IMR-90 (cell line): ENCODE results near the gene STARD10. TPM values are rescaled to one million over a fixed set of nuclear protein-coding genes. Genes with fewer than 3 reads are reported as not detected.
A peak's percentile ranks its signal among the peaks of the same experiment; 100 is the strongest.

Experiments used
- ATAC-seq: fragments of 200-7000 bp; cut with Tn5 transposase; 2 replicates; pipeline ENCODE4 v1.9.1; 2020; ENCODE audit warnings: low read depth, mild to moderate bottlenecking, moderate library complexity
- BruUV-seq: library from RNA; stranded (reverse); fragments of 400-500 nt; replicated peaks from 2 replicates; lab custom pipeline; 2021; lab: Mats Ljungman, UMichigan
- CTCF ChIA-PET: fragments of 300-600 bp; formaldehyde crosslinking; extraction: SDS; loops from one replicate; lab custom pipeline; 2021; ENCODE audit warnings: antibody characterized with exemption; lab: Yijun Ruan, JAX
- POLR2A ChIA-PET: fragments of 300-600 bp; sonication (Branson Sonifier 250); formaldehyde crosslinking; loops from one replicate; lab custom pipeline; 2022; ENCODE audit warnings: antibody characterized with exemption; ENCODE audit not compliant: unreplicated experiment; lab: Charles Lee
- DNase-seq: peaks from one replicate; pipeline ENCODE4 v3.0.0; 2013
- H2AFZ ChIP-seq: replicated peaks from 2 replicates; pipeline ENCODE3; 2013; ENCODE audit warnings: low read length, mild to moderate bottlenecking; ENCODE audit not compliant: poor library complexity
- H2AK5ac ChIP-seq: 2 replicates; pipeline ENCODE4 v1.6.1; 2013; ENCODE audit warnings: low read depth, low read length, inconsistent platforms
- H2AK9ac ChIP-seq: replicated peaks from 2 replicates; pipeline ENCODE3; 2013; ENCODE audit warnings: mild to moderate bottlenecking, low read depth, low read length, moderate library complexity; ENCODE audit not compliant: poor library complexity
- H2BK120ac ChIP-seq: 2 replicates; pipeline ENCODE4 v1.6.1; 2013; ENCODE audit warnings: low read depth, low read length, inconsistent platforms
- H2BK15ac ChIP-seq: 3 replicates; pipeline ENCODE4 v1.6.1; 2013; ENCODE audit warnings: low read depth, low read length, inconsistent platforms
- H2BK20ac ChIP-seq: 2 replicates; pipeline ENCODE4 v1.6.1; 2013; ENCODE audit warnings: low read depth, mild to moderate bottlenecking, inconsistent platforms, low read length, moderate library complexity
- H2BK5ac ChIP-seq: 2 replicates; pipeline ENCODE4 v1.6.1; 2013; ENCODE audit warnings: mild to moderate bottlenecking, low read depth, low read length, inconsistent platforms; ENCODE audit not compliant: poor library complexity, severe bottlenecking
- H3K14ac ChIP-seq: replicated peaks from 2 replicates; pipeline ENCODE4 v1.6.1; 2013; ENCODE audit warnings: low read depth, low read length, inconsistent platforms
- H3K18ac ChIP-seq: 2 replicates; pipeline ENCODE4 v1.6.1; 2013; ENCODE audit warnings: low read depth, low read length, control low read depth
- H3K23ac ChIP-seq: 2 replicates; pipeline ENCODE4 v1.6.1; 2013; ENCODE audit warnings: low read depth, low read length, inconsistent platforms
- H3K27ac ChIP-seq: 2 replicates; pipeline ENCODE4 v1.5.1; 2013; ENCODE audit warnings: mild to moderate bottlenecking, control low read depth, low read length; ENCODE audit not compliant: insufficient read depth
- H3K27me3 ChIP-seq: 2 replicates; pipeline ENCODE4 v1.6.1; 2013; ENCODE audit warnings: low read length; ENCODE audit not compliant: control insufficient read depth, insufficient read depth
- H3K36me3 ChIP-seq: 2 replicates; pipeline ENCODE4 v1.6.1; 2013; ENCODE audit warnings: low read length, mixed read lengths; ENCODE audit not compliant: control insufficient read depth, insufficient read depth
- H3K4ac ChIP-seq: 2 replicates; pipeline ENCODE4 v1.6.1; 2013; ENCODE audit warnings: low read depth, low read length, inconsistent platforms
- H3K4me1 ChIP-seq: 2 replicates; pipeline ENCODE4 v1.6.1; 2013; ENCODE audit warnings: low read length, mixed read lengths; ENCODE audit not compliant: control insufficient read depth, insufficient read depth
- H3K4me2 ChIP-seq: 2 replicates; pipeline ENCODE4 v1.6.1; 2013; ENCODE audit warnings: low read depth, mild to moderate bottlenecking, control low read depth, low read length, moderate library complexity
- H3K4me3 ChIP-seq: 2 replicates; pipeline ENCODE4 v1.5.1; 2013; ENCODE audit warnings: low read depth, mild to moderate bottlenecking, control low read depth, low read length, moderate library complexity; ENCODE audit not compliant: insufficient read depth
- H3K56ac ChIP-seq: 2 replicates; pipeline ENCODE4 v1.6.1; 2013; ENCODE audit warnings: low read length, inconsistent platforms; ENCODE audit not compliant: insufficient read depth; ENCODE audit errors: extremely low read depth
- H3K79me1 ChIP-seq, 2 experiments: 2 replicates each; pipeline ENCODE4 v1.6.1; 2013; ENCODE audit warnings: low read length in 2 of 2, inconsistent platforms in 1 of 2, low read depth in 1 of 2
- H3K9ac ChIP-seq: 2 replicates; pipeline ENCODE4 v1.6.1; 2013; ENCODE audit warnings: low read depth, low read length, control low read depth
- H3K9me1 ChIP-seq: 2 replicates; pipeline ENCODE4 v1.6.1; 2013; ENCODE audit warnings: low read length, inconsistent platforms; ENCODE audit not compliant: insufficient read depth
- H3K9me3 ChIP-seq: 2 replicates; pipeline ENCODE4 v1.6.1; 2013; ENCODE audit warnings: low read length; ENCODE audit not compliant: control insufficient read depth, insufficient read depth
- H4K20me1 ChIP-seq: 2 replicates; pipeline ENCODE4 v1.6.1; 2013; ENCODE audit warnings: low read length, inconsistent platforms; ENCODE audit not compliant: insufficient read depth
- H4K5ac ChIP-seq: 2 replicates; pipeline ENCODE4 v1.6.1; 2013; ENCODE audit warnings: mild to moderate bottlenecking, low read depth, low read length, control low read depth
- H4K8ac ChIP-seq, 2 experiments: 2 replicates each; pipeline ENCODE4 v1.6.1; 2013; ENCODE audit warnings: low read depth in 2 of 2, low read length in 2 of 2, control low read depth in 1 of 2, inconsistent platforms in 1 of 2
- H4K91ac ChIP-seq: 2 replicates; pipeline ENCODE4 v1.6.1; 2013; ENCODE audit warnings: low read depth, low read length, inconsistent platforms; ENCODE audit not compliant: insufficient read depth
- BHLHE40 ChIP-seq: fragments of 150-350 bp; IDR thresholded peaks from 2 replicates; pipeline ENCODE4 v1.6.1; 2016; ENCODE audit warnings: mild to moderate bottlenecking, low read depth, low read length
- ELK1 ChIP-seq: fragments of 150-350 bp; IDR thresholded peaks from 2 replicates; pipeline ENCODE4 v1.6.1; 2016; ENCODE audit warnings: low read depth, mild to moderate bottlenecking, low read length, moderate library complexity, borderline replicate concordance
- WGBS, 2 experiments: methylation state at CpG; one replicate each; pipeline versions ENCODE4 v1.1.5 to v1.1.7; 2013; ENCODE audit warnings: missing lambda C conversion rate in 2 of 2; ENCODE audit not compliant: insufficient read length in 1 of 2; ENCODE audit errors: extremely low coverage in 2 of 2; 5-methylcytosine and 5-hydroxymethylcytosine counted together
- dilution Hi-C: fragments of 300-500 bp; cut with HindIII; formaldehyde crosslinking; loops from one replicate; pipeline ENCODE4 v1.14.3; 2018; ENCODE audit warnings: low sequenced_read_pairs; ENCODE audit not compliant: unreplicated experiment
- in situ Hi-C: fragments of 300-500 bp; cut with MboI; formaldehyde crosslinking; loops from 3 replicates; pipeline ENCODE4 v1.14.3; 2019; ENCODE audit warnings: low sequenced_read_pairs, inconsistent platforms, mixed read lengths
- intact Hi-C: fragments of 100-400 bp; cut with micrococcal nuclease; formaldehyde crosslinking; loops from 2 replicates; pipeline ENCODE4 v1.10.0; 2022
- polyA plus RNA-seq, 3 experiments: library from polyadenylated mRNA; depleted of rRNA; stranded (reverse); fragments of >200 nt; gene quantifications; 2 replicates each; pipeline ENCODE4 v1.2.3, GENCODE V29; 2012; ENCODE audit warnings: low replicate concordance in 1 of 3
- total RNA-seq: library from RNA; depleted of rRNA; stranded (reverse); fragments of >200 nt; gene quantifications from 2 replicates; pipeline ENCODE4 v1.2.3, GENCODE V29; 2012

Gene STARD10
- total and polyA plus RNA-seq, 2 of the 4 experiments (the other 2 are of a cell fraction) = 23.8 to 37.4 TPM

- 100% methylated on average over 1 of the region's 1 CpG; no CpG with 5 or more reads in 1 of the 2 experiments for WGBS, 2 experiments
- Histone ChIP-seq H2AK9ac (no peak overlapping the region), H4K91ac (no peak overlapping the region), H3K23ac (no peak overlapping the region), H4K5ac (no peak overlapping the region), H4K8ac (peak overlapping the region; percentile 12 to 64; a peak in 2 of 4 replicates), H2BK5ac (no peak overlapping the region), H2BK20ac (peak overlapping the region; percentile 54; the same call in 1 of the 2 replicates), H3K4me1 (peaks cover 35% of the 10 kb centered on the region), H3K9me3 (no peaks in the 10 kb centered on the region), H3K56ac (no peak overlapping the region), H3K36me3 (no peaks in the 10 kb centered on the region), H3K4me3 (no peak overlapping the region), H3K27me3 (no peaks in the 10 kb centered on the region), H2BK120ac (peak overlapping the region; percentile 59), H3K27ac (no peak overlapping the region; the same call in 1 of the 2 replicates), H4K20me1 (peaks cover 8% of the 10 kb centered on the region; the same call in 1 of the 2 replicates), H3K14ac (0 out of 2 replicates have a peak overlapping the region, but pooled peaks have one; percentile 64), H3K79me1 (peaks cover 34 to 90% of the 10 kb centered on the region in 2 experiments), H3K4ac (peak overlapping the region; percentile 14; the same call in 1 of the 2 replicates), H3K4me2 (no peak overlapping the region), H3K9me1 (peaks cover 44% of the 10 kb centered on the region), H3K18ac (no peak overlapping the region), H2AFZ (no peak overlapping the region), H2AK5ac (peak overlapping the region; percentile 71; the same call in 1 of the 2 replicates), H3K9ac (no peak overlapping the region), H2BK15ac (peak overlapping the region; percentile 41; the same call in 1 of the 3 replicates)
- no peak for DNase-seq
- intact Hi-C loops = no loop called here
- no TSS peak for BruUV-seq
- dilution Hi-C loops = no loop called here
- in situ Hi-C loops = no loop called here
- no peak for ATAC-seq
- no peak for TF ChIP-seq ELK1
- TF ChIP-seq BHLHE40 = no peak
- ChIA-PET CTCF (interaction anchor here (0.6 to 1.4 kb wide), 3 partner anchors 12 to 57 kb away, joined by 3 to 4 read pairs (median 3); partner anchors contain the start of gene STARD10), POLR2A (interaction anchor here (0.6 kb wide), 2 partner anchors 74 to 376 kb away, joined by 5 to 7 read pairs; no protein-coding TSS in a partner anchor)
Measured at GRCh38 chr11:72737336-72737735, 56.5 kb downstream of the STARD10 start.
